Superior temporal gyrus (tissue), 1 donor: ENCODE data around the gene FAM163B.
"Not testable (repeated sequence)": the region's sequence is repeated elsewhere in the genome, so short reads cannot be mapped to it uniquely, and the experiment has no call there.

ENCODE experiments used
- DNase-seq: peaks from one replicate; pipeline ENCODE4 v3.0.0-alpha.2; 2016; ENCODE audit errors: extremely low spot score

FAM163B gene

DNA sequence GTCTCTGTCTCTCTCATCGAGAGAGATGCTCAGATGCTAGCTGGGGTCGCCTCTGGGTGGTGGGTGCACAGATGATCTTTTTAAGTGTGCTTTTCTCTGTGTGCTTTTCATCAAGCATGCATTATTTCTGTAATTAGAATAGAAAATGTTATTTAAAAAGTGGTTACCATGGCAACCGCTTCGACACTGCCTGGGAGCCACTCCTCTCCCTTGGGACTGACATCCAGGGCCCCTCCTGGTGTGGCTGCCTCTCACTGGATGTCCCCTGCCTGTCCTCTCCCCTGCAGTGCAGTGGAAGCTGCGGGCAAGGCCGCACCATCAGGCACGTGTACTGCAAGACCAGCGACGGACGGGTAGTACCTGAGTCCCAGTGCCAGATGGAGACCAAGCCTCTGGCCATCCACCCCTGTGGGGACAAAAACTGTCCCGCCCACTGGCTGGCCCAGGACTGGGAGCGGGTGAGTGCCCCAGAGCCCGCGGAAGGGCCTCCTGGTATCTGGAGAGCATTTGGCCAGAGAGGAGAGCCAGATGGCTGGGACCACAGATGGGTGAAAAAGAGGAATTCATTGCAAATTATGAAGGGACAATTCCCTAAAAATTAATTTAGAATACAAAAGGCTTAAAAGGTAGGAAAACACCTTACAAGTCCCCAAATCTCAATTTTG is 39.9 kb downstream of the FAM163B start:
- no peak for DNase-seq

DNA sequence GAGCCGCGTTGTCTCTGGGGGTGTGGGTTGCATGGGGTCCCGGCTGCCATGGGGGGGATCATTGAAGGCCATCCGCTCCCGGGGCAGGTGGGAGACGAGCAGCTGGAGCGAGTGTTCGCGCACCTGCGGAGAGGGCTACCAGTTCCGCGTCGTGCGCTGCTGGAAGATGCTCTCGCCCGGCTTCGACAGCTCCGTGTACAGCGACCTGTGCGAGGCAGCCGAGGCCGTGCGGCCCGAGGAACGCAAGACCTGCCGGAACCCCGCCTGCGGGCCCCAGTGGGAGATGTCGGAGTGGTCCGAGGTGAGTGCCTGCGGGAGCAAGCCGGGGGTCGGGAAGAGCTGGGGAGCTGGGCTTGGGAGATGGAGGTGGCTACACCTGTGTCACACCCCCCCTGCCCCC is 41.0 kb downstream of the FAM163B start:
- DNase-seq, result no peak

DNA sequence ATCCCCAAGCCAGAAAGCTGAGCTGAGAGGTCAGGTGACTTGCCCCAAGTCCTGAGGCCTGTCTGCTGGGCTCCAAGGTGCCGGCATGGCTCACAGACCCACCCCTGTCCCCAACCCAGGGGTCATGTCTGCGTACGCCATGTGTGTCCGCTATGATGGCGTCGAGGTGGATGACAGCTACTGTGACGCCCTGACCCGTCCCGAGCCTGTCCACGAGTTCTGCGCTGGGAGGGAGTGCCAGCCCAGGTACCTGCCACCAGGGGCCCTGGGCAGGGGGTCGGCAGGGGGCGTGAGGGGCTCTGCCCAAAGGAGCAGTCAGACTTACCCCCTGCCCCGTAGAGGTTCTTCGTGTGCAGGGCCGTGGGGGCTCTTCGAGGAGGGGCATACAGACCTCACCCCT is 42.4 kb downstream of the FAM163B start:
- DNase-seq, result no peak

DNA sequence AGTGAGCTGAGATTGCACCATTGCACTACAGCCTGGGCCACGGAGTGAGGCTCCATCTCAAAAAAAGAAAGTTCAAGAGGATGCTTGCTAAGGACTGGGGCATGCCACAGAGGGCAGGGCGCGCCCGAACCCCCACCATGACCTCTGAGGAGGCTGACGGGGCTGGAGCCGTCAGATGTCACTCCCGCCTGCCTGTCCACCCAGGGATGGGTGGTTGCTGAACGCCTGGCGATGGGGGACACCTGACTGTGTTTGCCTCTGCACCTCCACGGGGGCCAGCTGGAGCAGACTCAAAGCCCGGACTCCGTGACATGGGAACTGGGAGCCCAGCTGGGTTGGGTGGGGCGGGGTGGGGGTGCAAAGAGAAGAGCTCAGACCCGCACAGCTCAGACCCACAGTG is 42.8 kb downstream of the FAM163B start:
- no peak for DNase-seq

DNA sequence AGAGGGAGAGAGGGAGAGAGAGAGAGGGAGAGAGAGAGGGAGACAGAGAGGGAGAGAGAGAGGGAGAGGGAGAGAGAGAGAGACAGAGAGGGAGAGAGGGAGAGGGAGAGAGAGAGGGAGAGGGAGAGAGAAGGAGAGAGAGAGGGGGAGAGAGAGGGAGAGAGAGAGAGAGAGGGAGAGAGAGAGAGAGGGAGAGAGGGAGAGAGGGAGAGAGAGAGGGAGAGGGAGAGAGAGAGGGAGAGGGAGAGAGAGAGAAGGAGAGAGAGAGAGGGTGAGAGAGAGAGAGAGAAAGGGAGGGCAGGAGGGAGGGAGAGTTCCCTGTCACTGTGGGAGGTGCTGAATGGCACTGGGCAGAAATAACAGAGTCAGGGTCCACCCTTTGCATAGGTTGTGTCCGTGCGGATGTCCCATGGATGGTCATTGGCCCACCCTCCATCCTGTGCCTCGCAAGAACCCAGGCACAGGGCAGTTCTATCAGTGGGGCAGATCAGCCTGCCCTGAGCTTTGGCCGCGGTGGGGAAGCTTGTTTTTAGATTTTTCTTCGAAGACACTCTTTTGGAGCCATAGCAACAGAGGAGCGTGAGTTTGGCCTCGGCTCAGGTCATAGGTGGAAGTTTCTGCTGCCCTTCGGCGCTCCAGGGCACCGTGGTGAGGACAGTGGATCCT is 44.6 kb downstream of the FAM163B start:
- DNase-seq, result no peak

DNA sequence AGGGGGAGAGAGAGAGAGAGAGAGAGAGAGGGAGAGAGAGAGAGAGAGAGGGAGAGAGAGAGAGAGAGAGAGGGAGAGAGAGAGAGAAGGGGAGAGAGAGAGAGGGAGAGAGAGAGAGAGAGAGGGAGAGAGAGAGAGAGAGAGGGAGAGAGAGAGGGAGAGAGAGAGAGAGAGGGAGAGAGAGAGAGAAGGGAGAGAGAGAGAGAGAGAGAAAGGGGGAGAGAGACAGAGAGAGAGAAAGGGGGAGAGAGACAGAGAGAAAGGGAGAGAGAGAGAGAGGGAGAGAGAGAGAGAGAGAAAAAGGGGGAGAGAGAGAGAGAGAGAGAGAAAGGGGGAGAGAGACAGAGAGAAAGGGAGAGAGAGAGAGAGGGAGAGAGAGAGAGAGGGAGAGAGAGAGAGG is 45.4 kb downstream of the FAM163B start:
- not testable (repeated sequence) for DNase-seq

DNA sequence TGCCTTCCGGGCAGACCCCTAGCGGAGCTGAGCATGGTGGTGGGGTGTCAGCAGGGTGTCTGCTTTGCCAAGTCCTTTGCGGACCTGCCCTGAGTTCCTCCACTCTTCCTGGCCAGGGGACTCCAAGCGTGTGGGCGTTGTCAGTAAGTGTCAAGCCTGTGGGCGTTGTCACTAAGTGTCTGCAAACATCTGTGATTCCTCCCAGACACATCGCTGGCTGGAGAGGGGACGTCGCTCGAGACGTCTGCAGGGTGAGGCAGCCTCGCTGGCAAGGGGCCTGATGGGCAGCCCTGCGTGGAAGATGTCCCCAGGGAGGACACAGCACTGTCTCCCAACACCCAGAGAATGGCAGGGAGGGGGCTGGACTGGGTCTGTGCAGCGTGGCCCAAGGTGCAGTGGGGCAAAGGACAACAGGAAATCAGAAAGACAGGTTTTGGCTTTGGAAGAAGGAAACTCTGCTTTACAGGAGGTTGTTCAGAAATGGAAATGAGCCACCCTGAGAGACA is 45.8 kb downstream of the FAM163B start:
- no peak for DNase-seq

DNA sequence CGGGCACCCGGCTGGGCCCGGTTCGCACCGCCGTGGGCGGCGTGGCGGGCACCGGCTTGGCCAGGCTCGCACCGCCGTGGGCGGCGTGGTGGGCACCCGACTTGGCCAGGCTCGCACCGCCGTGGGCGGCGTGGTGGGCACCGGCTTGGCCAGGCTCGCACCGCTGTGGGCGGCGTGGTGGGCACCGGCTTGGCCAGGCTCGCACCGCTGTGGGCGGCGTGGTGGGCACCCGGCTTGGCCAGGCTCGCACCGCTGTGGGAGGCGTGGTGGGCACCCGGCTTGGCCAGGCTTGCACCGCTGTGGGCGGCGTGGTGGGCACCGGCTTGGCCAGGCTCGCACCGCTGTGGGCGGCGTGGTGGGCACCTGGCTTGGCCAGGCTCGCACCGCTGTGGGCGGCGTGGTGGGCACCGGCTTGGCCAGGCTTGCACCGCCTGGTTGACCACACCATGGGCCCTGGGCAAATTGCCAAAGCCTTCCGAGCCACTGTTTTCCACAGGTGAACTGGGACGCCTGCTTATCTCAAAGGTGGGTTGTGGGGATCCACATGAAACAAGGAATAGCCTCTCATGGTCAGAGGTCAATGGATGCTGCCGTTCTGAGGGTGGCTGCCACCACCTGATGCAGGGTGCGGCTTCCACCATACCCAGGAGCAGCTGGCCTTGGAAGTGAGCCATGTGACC is 46.4 kb downstream of the FAM163B start:
- no peak for DNase-seq

DNA sequence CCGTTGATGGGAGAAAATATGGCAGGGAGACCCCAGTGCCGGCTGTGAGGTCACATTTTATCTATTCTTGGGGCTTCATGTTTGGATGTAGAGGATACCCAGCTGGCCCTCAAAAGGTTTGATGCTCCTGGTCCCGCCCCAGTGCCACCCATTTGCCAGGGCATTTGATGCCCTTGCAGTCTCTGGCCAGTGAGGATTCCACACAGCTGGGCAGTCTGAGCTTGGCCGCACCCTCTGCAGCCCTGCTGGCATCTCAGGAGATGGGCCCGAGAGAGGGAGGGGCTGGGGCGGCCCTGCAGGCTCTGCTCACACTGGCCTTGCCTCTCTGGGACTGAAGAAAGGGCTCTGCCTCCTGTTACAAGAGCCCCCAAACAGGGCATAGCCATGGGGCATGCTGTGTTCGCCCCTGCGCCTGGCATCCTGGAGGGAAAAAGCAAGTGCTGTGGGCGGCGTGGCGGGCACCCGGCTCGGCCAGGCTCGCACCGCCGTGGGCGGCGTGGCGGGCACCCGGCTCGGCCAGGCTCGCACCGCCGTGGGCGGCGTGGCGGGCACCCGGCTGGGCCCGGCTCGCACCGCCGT is 47.1 kb downstream of the FAM163B start:
- no peak for DNase-seq

DNA sequence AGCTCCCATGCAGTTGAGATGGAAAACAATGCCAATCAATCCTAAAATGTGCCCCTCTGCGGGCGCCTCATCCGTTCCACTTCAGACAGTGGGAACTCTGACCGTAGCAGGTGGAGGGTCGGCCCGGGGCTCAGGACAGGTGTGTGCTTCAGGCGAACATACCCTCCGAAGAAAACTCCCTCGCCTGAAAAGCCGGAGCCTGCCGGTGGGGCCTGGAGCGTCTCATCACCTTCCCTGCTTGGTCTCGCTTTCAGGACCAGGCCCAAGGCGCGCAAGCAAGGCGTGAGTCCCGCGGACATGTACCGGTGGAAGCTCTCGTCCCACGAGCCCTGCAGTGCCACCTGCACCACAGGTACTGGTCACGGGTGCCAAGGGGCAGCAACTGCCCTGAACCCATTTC is 48.2 kb downstream of the FAM163B start:
- no peak for DNase-seq

DNA sequence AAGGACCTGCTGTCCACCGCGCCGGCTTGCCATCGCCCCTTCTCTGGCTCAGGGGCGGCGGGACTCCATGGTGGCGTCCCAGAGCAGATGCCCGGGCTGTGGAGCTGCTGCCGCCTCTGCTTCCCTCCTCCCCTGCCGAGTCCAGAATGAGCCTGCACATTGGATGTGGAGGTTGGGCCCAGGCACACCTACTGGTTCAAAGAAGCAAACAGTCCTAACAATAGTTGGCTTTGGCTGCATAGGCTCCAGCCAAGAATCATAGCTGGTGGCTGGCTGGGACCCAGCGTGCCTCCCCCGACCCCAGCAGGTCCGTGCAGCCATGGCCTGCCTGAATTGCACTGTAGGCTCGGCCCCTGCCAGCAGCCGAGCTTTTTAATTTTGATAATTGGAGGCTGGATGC is 48.9 kb downstream of the FAM163B start:
- DNase-seq, result no peak

DNA sequence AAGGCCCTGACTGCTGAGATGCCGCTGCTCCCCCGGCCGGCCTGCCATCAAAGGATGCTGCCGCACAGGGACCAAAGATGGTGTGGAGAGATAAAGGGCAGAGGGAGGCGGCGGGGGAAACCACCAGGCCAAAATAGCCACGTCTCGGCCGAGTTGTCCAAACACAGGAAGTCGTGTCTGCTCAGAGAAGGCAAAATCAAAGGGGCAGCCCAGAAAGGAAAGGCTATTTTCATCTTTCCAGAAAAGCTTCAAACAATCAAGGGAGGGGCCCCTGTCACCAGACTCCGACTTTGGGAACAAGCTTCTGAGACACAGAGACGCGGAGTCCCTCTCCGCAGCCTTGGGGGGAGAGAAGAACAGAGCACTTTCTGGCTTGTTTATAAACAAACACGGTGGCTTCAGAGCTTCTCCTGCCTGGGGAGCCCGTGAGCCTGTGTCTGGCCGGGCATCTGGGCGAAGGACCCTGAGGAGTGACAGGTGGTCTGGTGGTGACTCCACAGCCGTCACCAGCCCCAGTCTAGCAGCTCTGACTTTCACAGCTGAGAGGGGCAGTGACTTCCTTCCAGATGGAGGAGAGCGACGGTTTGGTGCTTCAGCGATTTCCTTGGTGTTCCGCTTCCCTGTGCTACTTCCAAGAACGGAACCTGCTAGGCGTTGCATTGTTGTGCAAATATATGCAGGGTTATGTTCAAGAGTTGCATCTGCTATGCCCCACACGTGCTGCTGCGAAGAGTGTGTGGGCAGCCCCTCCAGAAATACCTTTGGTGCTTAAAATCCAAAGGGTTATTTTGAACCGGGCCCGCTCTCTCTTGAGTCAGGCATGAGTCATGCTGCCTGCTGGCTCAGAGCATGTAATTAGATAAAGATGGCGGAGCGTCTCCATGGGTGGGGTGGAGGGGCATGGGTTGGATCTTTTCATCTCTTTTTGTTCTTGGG is 50.7 kb downstream of the FAM163B start:
- DNase-seq, result peak; percentile 67

DNA sequence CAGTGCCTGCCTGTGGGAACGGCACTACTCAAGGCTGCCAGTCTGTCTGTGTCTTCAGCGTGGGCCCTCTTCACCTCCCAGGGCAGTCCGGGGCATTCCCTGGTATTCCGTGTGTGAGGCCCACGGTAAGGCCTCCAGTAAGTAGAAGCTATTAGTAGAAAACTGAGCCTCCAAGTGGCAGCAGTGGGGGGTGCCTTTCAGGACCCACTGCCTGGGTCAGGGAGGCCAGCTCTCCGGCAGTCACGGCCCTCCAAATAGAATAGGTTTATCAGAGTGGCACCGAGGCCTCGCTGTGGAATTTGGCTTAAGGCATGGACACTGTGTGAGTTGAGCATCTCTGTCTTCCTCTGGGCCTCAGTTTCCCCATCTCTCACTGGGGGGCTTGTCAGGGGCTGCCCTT is 51.6 kb downstream of the FAM163B start:
- DNase-seq, result no peak

DNA sequence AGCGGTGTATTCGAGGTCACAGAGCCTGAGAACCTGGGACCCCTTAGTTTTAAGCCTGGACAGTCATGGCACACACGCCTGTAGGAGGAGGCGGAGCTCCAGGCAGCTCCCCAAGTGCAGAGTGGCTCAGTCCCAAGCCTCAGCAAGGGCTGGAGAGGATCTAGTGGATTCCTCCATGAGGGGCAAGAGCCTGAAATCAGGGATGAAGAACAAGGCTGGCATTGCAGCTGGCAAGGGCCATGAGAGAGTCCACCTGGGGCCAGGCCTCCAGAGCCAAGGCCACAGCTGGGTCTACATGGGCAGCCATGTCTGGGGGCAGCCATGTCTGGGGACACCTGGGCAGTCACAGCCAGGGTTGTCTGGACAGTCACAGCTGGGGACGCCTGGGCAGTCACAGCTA is 52.8 kb downstream of the FAM163B start:
- no peak for DNase-seq

DNA sequence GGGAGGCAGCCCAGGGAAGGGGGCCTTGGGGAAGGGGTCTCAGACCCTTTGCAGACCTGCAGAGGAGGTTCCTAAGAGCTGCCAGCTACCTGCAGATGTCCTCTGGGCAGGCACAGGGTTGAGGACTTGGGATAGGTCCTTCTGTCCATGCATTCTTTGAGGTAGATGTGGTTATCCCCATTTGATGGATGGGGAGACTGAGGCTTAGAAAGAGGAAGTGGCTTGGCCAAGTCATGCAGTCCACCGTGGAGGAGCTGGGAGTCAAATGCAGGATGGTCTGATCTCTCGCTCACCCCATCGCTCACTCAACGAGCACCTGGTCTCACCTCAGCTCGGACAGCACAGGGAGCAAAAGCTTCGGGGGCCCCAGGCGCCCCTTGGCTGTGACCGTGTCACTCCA is 54.5 kb downstream of the FAM163B start:
- no peak for DNase-seq

DNA sequence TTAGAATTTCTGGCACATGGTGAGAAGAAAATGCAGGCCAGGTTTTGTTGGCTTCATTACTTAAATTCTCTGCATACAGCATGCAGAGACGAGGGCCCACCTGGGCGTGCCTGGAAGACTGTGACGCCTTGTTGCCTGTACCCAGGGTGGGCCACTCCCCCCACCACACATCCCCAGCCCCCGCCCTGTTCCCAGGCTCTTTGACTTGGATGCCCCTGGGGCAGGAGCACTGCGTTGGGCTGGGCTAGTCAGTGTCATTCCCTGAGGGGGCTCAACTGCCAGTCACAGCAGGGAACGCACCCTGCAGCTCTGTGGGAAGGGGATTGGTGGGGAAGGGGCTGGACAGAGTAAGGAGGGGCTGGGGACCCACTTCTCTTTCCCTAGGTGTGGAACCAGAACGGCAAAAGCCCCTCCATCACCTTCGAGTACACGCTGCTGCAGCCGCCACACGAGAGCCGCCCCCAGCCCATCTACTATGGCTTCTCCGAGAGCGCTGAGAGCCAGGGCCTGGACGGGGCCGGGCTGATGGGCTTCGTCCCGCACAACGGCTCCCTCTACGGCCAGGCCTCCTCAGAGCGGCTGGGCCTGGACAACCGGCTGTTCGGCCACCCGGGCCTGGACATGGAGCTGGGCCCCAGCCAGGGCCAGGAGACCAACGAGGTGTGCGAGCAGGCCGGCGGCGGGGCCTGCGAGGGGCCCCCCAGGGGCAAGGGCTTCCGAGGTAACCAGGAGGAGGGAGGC is 55.0 kb downstream of the FAM163B start:
- no peak for DNase-seq

DNA sequence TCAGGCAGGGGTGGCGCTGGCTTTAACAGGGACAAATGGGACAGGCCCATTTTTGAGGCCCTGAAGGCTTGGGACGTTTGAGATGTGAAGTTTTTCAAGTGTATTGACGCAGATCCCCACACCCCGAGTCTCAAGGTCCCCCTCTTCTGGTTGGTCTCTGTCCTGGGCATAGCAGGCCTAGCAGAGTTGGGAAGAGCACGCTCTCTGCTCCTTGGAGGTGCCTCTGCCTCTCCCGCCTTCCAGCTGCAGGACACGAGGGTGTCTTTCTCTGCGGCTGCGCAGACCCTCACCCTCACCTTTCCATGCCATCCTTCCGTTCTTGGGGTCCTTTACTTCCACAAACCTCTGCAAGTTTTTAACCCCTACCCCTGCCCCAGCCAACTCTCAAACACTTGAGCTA is 56.1 kb downstream of the FAM163B start:
- DNase-seq, result no peak

DNA sequence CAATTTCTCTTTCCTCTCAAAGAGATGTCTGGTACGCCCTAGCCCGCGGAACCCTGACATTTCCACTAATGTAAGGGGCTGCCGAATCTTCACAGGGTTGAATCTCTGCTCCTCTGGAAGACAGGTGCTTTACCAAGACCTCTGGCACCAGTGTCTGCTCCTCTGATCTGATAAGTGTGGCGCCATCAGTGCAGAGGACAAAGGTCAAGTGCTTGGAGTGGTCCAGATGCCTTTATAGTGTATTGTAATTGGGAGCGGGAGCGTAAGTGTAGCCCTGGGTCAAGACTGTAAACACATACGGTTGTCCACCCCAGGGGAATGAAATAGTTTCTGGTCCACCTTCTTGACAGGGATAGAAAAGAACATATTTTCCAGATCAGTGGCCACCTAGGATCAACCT is 57.0 kb downstream of the FAM163B start:
- no peak for DNase-seq

DNA sequence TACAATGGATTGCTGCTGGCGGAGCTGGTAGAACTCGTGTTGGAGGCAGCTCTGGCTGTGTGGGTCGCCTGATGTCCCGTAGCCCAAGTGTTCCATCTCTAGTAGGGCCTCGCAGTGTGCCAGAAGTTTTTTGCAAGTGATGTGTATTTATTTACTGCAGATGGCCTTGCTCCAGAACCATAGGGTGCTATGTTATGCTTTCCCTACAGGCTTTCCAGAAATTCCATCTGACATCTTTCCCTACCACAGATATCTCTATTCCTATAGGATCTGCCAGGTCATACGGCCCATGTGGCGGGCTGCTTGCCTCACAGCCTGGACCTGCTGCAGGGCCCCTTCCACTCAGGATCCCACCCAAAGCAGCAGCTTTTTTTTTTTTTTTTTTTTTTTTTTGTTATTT is 57.7 kb downstream of the FAM163B start:
- no peak for DNase-seq

DNA sequence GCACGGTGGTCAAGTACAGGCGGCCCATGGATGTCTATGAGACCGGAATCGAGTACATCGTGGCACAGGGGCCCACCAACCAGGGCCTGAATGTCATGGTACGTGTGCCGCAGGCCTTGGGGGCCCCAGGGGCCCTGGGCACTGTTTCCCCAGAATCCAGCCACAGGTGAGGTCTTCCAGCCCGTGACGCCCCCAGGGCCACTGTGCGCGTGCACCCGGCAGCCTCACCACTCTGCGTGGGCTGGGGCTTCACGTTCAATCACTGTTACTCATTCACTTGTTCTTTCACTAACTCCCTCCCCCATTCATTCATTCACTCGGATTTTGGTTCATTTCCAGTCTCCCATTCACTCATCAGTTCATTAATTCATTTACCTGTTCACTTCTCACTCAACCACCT is 62.1 kb downstream of the FAM163B start:
- DNase-seq, result no peak

DNA sequence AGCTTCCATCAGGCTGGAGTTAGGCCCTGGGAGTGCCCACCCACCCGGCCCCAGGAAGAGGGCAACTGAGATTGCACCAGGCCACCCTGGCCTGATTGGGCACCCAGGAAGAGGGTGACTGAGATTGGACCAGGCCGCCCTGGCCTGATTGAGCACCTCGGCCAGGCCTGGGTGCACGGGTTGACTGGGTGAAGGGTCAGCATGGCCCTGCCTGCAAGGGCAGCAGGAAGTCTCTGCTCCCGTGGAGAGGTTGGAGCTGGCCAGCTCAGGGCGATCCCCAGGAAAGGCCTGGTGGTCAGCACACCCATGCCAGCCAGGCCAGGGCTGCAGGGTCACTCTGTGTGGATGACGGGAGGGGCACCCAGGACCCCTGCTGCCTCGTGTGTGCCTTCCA is 62.9 kb downstream of the FAM163B start:
- DNase-seq, result no peak
